ENCODE data around the gene NUP133.

GRCh38 chr1:229553621-229554130, 45.5 kb upstream of the NUP133 start:
- TF ChIP-seq, protein P1, sequence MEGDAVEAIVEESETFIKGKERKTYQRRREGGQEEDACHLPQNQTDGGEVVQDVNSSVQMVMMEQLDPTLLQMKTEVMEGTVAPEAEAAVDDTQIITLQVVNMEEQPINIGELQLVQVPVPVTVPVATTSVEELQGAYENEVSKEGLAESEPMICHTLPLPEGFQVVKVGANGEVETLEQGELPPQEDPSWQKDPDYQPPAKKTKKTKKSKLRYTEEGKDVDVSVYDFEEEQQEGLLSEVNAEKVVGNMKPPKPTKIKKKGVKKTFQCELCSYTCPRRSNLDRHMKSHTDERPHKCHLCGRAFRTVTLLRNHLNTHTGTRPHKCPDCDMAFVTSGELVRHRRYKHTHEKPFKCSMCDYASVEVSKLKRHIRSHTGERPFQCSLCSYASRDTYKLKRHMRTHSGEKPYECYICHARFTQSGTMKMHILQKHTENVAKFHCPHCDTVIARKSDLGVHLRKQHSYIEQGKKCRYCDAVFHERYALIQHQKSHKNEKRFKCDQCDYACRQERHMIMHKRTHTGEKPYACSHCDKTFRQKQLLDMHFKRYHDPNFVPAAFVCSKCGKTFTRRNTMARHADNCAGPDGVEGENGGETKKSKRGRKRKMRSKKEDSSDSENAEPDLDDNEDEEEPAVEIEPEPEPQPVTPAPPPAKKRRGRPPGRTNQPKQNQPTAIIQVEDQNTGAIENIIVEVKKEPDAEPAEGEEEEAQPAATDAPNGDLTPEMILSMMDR (IDR thresholded peaks at IDR 0.05) = no peak
- TF ChIP-seq POLR2A (IDR thresholded peaks at IDR 0.05) = no peak
